OCI-LY7 (cell line): ENCODE data around the gene GAS2L2. TPM values are rescaled to one million over a fixed set of nuclear protein-coding genes. Genes with fewer than 3 reads are reported as not detected.

Experiments used
- BruUV-seq: library from RNA; stranded (reverse); fragments of 400-500 nt; replicated peaks from 2 replicates; lab custom pipeline; 2021; lab: Mats Ljungman, UMichigan
- CTCF ChIA-PET: fragments of 300-600 bp; sonication (Branson Sonifier 250); formaldehyde crosslinking; loops from one replicate; lab custom pipeline; 2022; ENCODE audit warnings: antibody characterized with exemption; ENCODE audit not compliant: unreplicated experiment; lab: Charles Lee
- POLR2A ChIA-PET: fragments of 300-600 bp; sonication (Branson Sonifier 250); formaldehyde crosslinking; loops from one replicate; lab custom pipeline; 2022; ENCODE audit warnings: antibody characterized with exemption; lab: Charles Lee
- DNase-seq: peaks from one replicate; pipeline ENCODE4 v3.0.0-alpha.2; 2015; ENCODE audit warnings: low spot score
- H2AFZ ChIP-seq: fragments of 200-600 bp; sonication (generic), shearing (Covaris generic); 2 replicates; pipeline ENCODE4 v1.6.1; 2014; ENCODE audit warnings: mild to moderate bottlenecking, antibody characterized with exemption, low read length, moderate library complexity
- H3K27ac ChIP-seq: fragments of 200-600 bp; sonication (generic); 2 replicates; pipeline ENCODE4 v1.5.1; 2014; ENCODE audit warnings: mixed run types, low read depth, mild to moderate bottlenecking, moderate library complexity, low read length, inconsistent platforms; ENCODE audit not compliant: poor library complexity, severe bottlenecking
- H3K36me3 ChIP-seq: fragments of 200-600 bp; sonication (generic); 2 replicates; pipeline ENCODE4 v1.6.1; 2014; ENCODE audit warnings: mild to moderate bottlenecking, antibody characterized with exemption, low read length, moderate library complexity, mixed read lengths; ENCODE audit not compliant: insufficient read depth
- H3K4me1 ChIP-seq: fragments of 200-600 bp; sonication (generic); 2 replicates; pipeline ENCODE4 v1.5.1; 2014; ENCODE audit warnings: mild to moderate bottlenecking, low read length; ENCODE audit not compliant: insufficient read depth, poor library complexity, severe bottlenecking
- H3K4me2 ChIP-seq: fragments of 200-600 bp; sonication (generic); 2 replicates; pipeline ENCODE4 v1.6.1; 2014; ENCODE audit warnings: mild to moderate bottlenecking, low read length
- H3K4me3 ChIP-seq: fragments of 200-600 bp; sonication (generic); 2 replicates; pipeline ENCODE4 v1.5.1; 2014; ENCODE audit warnings: mild to moderate bottlenecking, low read depth, low read length; ENCODE audit not compliant: poor library complexity, severe bottlenecking
- H3K79me2 ChIP-seq: fragments of 200-600 bp; sonication (generic); 2 replicates; pipeline ENCODE4 v1.6.1; 2016; ENCODE audit warnings: low read depth, mild to moderate bottlenecking, low read length, moderate library complexity, mixed read lengths; ENCODE audit not compliant: insufficient read depth
- H3K9me2 ChIP-seq: fragments of 200-600 bp; sonication (generic); 2 replicates; pipeline ENCODE4 v1.6.1; 2016; ENCODE audit warnings: mild to moderate bottlenecking, low read length, mixed read lengths; ENCODE audit not compliant: insufficient read depth
- H3K9me3 ChIP-seq: fragments of 200-600 bp; sonication (generic); 2 replicates; pipeline ENCODE4 v1.6.1; 2014; ENCODE audit warnings: mild to moderate bottlenecking, mixed run types, low read length, mixed read lengths
- H4K20me1 ChIP-seq: fragments of 200-600 bp; sonication (generic); 2 replicates; pipeline ENCODE4 v1.6.1; 2014; ENCODE audit warnings: mild to moderate bottlenecking, antibody characterized with exemption, low read length, moderate library complexity, mixed read lengths; ENCODE audit not compliant: insufficient read depth
- CTCF ChIP-seq: fragments of 200-600 bp; sonication (generic); conservative IDR thresholded peaks from 2 replicates; pipeline ENCODE4 v1.5.1; 2014; ENCODE audit warnings: mild to moderate bottlenecking, antibody characterized with exemption, low read length, moderate library complexity, mixed read lengths
- EZH2phosphoT487 ChIP-seq: fragments of 200-600 bp; sonication (generic); IDR thresholded peaks from 2 replicates; pipeline ENCODE4 v1.6.1; 2018; ENCODE audit warnings: low read depth, borderline replicate concordance, mild to moderate bottlenecking, mixed run types, antibody characterized with exemption, low read length, moderate library complexity, mixed read lengths
- intact Hi-C: fragments of 100-400 bp; cut with micrococcal nuclease; formaldehyde crosslinking; loops from one replicate; pipeline ENCODE4 v1.10.0; 2022; ENCODE audit not compliant: unreplicated experiment
- total RNA-seq, 2 experiments: library from RNA; depleted of rRNA in 1 of 2; stranded (reverse); fragments of >200 nt in 1 of 2; shearing (Covaris generic) in 1 of 2; gene quantifications; 2 replicates each; pipeline ENCODE4 v1.2.3, GENCODE V29; 2014 to 2022

The GAS2L2 gene
- total RNA-seq, 2 experiments from 2014 or later = 0.21 TPM; not detected in 1

DNA sequence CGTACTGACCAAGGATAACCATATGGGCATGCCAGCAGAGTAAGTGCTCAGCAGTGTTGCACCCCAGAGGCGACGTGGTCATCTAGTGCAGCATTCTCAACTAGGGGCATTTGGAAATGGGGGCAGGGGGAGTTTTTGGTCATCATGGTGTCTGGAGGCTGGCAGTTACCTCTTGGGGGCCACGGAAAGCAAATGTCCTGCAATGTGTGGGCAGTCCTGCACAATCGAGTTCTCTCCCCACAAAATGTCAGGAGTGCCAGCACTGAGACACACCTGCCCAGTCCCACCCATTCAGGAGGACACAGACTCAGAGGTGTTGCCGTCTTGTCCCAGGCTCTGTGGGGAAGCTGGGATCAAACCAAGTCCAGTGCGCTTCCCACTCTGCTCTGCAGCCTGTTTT is 18.6 kb downstream of the GAS2L2 start:
- Histone ChIP-seq H2AFZ (no peak overlapping the region), H3K9me3 (no peaks in the 10 kb centered on the region), H3K79me2 (no peaks in the 10 kb centered on the region), H4K20me1 (no peaks in the 10 kb centered on the region), H3K9me2 (no peaks in the 10 kb centered on the region), H3K4me3 (no peak overlapping the region), H3K36me3 (no peaks in the 10 kb centered on the region), H3K4me1 (no peaks in the 10 kb centered on the region), H3K27ac (no peak overlapping the region), H3K4me2 (no peak overlapping the region)
- ChIA-PET CTCF (no interaction called here), POLR2A (no interaction called here)
- no TSS peak for BruUV-seq
- intact Hi-C loops = no loop called here
- no peak for DNase-seq
- no peak for TF ChIP-seq CTCF
- TF ChIP-seq EZH2phosphoT487 = no peak

- no peak for TF ChIP-seq EZH2phosphoT487
- TF ChIP-seq CTCF = no peak
- Histone ChIP-seq H4K20me1 (no peaks in the 10 kb centered on the region), H3K4me2 (no peak overlapping the region), H3K4me3 (no peak overlapping the region), H3K27ac (no peak overlapping the region), H3K9me2 (no peaks in the 10 kb centered on the region), H3K79me2 (no peaks in the 10 kb centered on the region), H3K4me1 (no peaks in the 10 kb centered on the region), H3K36me3 (no peaks in the 10 kb centered on the region), H3K9me3 (no peaks in the 10 kb centered on the region), H2AFZ (no peak overlapping the region)
- no peak for DNase-seq
- POLR2A ChIA-PET = interaction anchor here (0.7 kb wide), 1 partner anchor 191 kb away, joined by 3 read pairs; no protein-coding TSS in a partner anchor
- CTCF ChIA-PET = no interaction called here
- no TSS peak for BruUV-seq
- intact Hi-C loops = no loop called here
These were observed 19.7 kb downstream of the GAS2L2 start for GRCh38 chr17:35733366-35733765.

- H3K27ac ChIP-seq = no peak overlapping the region
- no peaks in the 10 kb centered on the region for H3K9me3 ChIP-seq
- peaks cover 3% of the 10 kb centered on the region for H3K4me1 ChIP-seq
- no peaks in the 10 kb centered on the region for H3K79me2 ChIP-seq
- no peak overlapping the region for H2AFZ ChIP-seq
- H4K20me1 ChIP-seq = no peaks in the 10 kb centered on the region
- POLR2A ChIA-PET = interaction anchor here (0.7 kb wide), 1 partner anchor 191 kb away, joined by 3 read pairs; no protein-coding TSS in a partner anchor
- H3K9me2 ChIP-seq = no peaks in the 10 kb centered on the region
- CTCF ChIA-PET = no interaction called here
- BruUV-seq = no TSS peak
- intact Hi-C loops = no loop called here
- no peak overlapping the region for H3K4me3 ChIP-seq
- H3K4me2 ChIP-seq = no peak overlapping the region
- no peaks in the 10 kb centered on the region for H3K36me3 ChIP-seq
- TF ChIP-seq EZH2phosphoT487 (no peak), CTCF (no peak)
- no peak for DNase-seq
These were observed 20.3 kb downstream of the GAS2L2 start for GRCh38 chr17:35732806-35733136.
